H9 (cell line): ENCODE data around the gene TCF4. TPM values are rescaled to one million over a fixed set of nuclear protein-coding genes. Genes with fewer than 3 reads are reported as not detected.

Source experiments
- DNase-seq: peaks from one replicate; pipeline ENCODE4 v3.0.0-alpha.2; 2017
- H2AFZ ChIP-seq: one replicate; pipeline ENCODE4 v1.6.1; 2013; ENCODE audit warnings: mild to moderate bottlenecking, low read length, control low read depth, moderate library complexity
- H2AK5ac ChIP-seq: 2 replicates; pipeline ENCODE4 v1.6.1; 2013; ENCODE audit warnings: low read length, control low read depth, mixed read lengths; ENCODE audit not compliant: insufficient read length
- H2BK120ac ChIP-seq: one replicate; pipeline ENCODE4 v1.6.1; 2013; ENCODE audit warnings: low read depth, mild to moderate bottlenecking, low read length, control low read depth, inconsistent platforms; ENCODE audit not compliant: poor library complexity, severe bottlenecking
- H2BK12ac ChIP-seq: 2 replicates; pipeline ENCODE4 v1.6.1; 2013; ENCODE audit warnings: low read length, control low read depth, mixed read lengths, low read depth; ENCODE audit not compliant: insufficient read length
- H2BK15ac ChIP-seq: 2 replicates; pipeline ENCODE4 v1.6.1; 2013; ENCODE audit warnings: low read depth, low read length, control low read depth
- H2BK20ac ChIP-seq: one replicate; pipeline ENCODE4 v1.6.1; 2013; ENCODE audit warnings: low read depth, mild to moderate bottlenecking, low read length, control low read depth, inconsistent platforms; ENCODE audit not compliant: poor library complexity, severe bottlenecking
- H2BK5ac ChIP-seq: 2 replicates; pipeline ENCODE4 v1.6.1; 2013; ENCODE audit warnings: low read length, control low read depth, mixed read lengths; ENCODE audit not compliant: insufficient read length
- H3K14ac ChIP-seq: 2 replicates; pipeline ENCODE4 v1.6.1; 2013; ENCODE audit warnings: low read length, control low read depth; ENCODE audit not compliant: insufficient read depth
- H3K18ac ChIP-seq: 2 replicates; pipeline ENCODE4 v1.6.1; 2013; ENCODE audit warnings: low read depth, mild to moderate bottlenecking, mixed read lengths, low read length, control low read depth; ENCODE audit not compliant: insufficient read length
- H3K23ac ChIP-seq: 2 replicates; pipeline ENCODE4 v1.6.1; 2013; ENCODE audit warnings: low read length, control low read depth, mixed read lengths, low read depth; ENCODE audit not compliant: insufficient read length
- H3K23me2 ChIP-seq: 2 replicates; pipeline ENCODE4 v1.6.1; 2013; ENCODE audit warnings: low read depth, mild to moderate bottlenecking, mixed read lengths, low read length, control low read depth; ENCODE audit not compliant: insufficient read length, poor library complexity, severe bottlenecking
- H3K27ac ChIP-seq: 2 replicates; pipeline ENCODE4 v1.5.1; 2013; ENCODE audit warnings: low read length, control low read depth, mixed read lengths, low read depth; ENCODE audit not compliant: insufficient read length
- H3K27me3 ChIP-seq: 2 replicates; pipeline ENCODE4 v1.6.1; 2013; ENCODE audit warnings: low read length, control low read depth, inconsistent platforms; ENCODE audit not compliant: insufficient read depth
- H3K4ac ChIP-seq: 2 replicates; pipeline ENCODE4 v1.6.1; 2013; ENCODE audit warnings: low read depth, mild to moderate bottlenecking, control low read depth, inconsistent platforms, low read length, moderate library complexity
- H3K4me1 ChIP-seq: 2 replicates; pipeline ENCODE4 v1.6.1; 2013; ENCODE audit warnings: low read length, control low read depth, inconsistent platforms; ENCODE audit not compliant: insufficient read depth
- H3K4me2 ChIP-seq: 2 replicates; pipeline ENCODE4 v1.6.1; 2013; ENCODE audit warnings: low read length, control low read depth, mixed read lengths; ENCODE audit not compliant: insufficient read length, insufficient read depth
- H3K56ac ChIP-seq: 2 replicates; pipeline ENCODE4 v1.6.1; 2013; ENCODE audit warnings: low read depth, mild to moderate bottlenecking, mixed read lengths, low read length, control low read depth; ENCODE audit not compliant: insufficient read length
- H3K79me1 ChIP-seq: 2 replicates; pipeline ENCODE4 v1.6.1; 2013; ENCODE audit warnings: low read depth, mild to moderate bottlenecking, moderate library complexity, low read length, control low read depth, inconsistent platforms; ENCODE audit not compliant: insufficient read depth, poor library complexity, severe bottlenecking
- H3K79me2 ChIP-seq: 2 replicates; pipeline ENCODE4 v1.6.1; 2013; ENCODE audit warnings: low read length, control low read depth, inconsistent platforms; ENCODE audit not compliant: insufficient read depth
- H3K9ac ChIP-seq: 2 replicates; pipeline ENCODE4 v1.6.1; 2013; ENCODE audit warnings: low read length, control low read depth, mixed read lengths; ENCODE audit not compliant: insufficient read length; ENCODE audit errors: extremely low read depth
- H3K9me3 ChIP-seq: one replicate; pipeline ENCODE4 v1.6.1; 2013; ENCODE audit warnings: low read depth, low read length, inconsistent platforms; ENCODE audit not compliant: control insufficient read depth
- H3T11ph ChIP-seq: one replicate; pipeline ENCODE4 v1.6.1; 2013; ENCODE audit warnings: mild to moderate bottlenecking, low read length, control low read depth, inconsistent platforms
- H4K20me1 ChIP-seq: one replicate; pipeline ENCODE4 v1.6.1; 2013; ENCODE audit not compliant: control insufficient read depth, insufficient read length, insufficient read depth
- H4K5ac ChIP-seq: 2 replicates; pipeline ENCODE4 v1.6.1; 2013; ENCODE audit warnings: low read depth, mild to moderate bottlenecking, mixed read lengths, low read length, control low read depth; ENCODE audit not compliant: insufficient read length
- H4K8ac ChIP-seq: replicated peaks from 2 replicates; pipeline ENCODE4 v1.6.1; 2013; ENCODE audit warnings: low read length, control low read depth, mixed read lengths, low read depth; ENCODE audit not compliant: insufficient read length
- H4K91ac ChIP-seq: 2 replicates; pipeline ENCODE4 v1.6.1; 2013; ENCODE audit warnings: low read depth, mild to moderate bottlenecking, moderate library complexity, mixed read lengths, low read length, control low read depth; ENCODE audit not compliant: insufficient read length
- H3K27ac Mint-ChIP-seq, 3 experiments: 2 replicates in 2 of 3; 3 replicates in 1 of 3; pipeline ENCODE4 v1.8.0; 2020 to 2021; ENCODE audit warnings: mixed read lengths in 3 of 3, mild to moderate bottlenecking in 1 of 3, moderate library complexity in 1 of 3
- H3K27me3 Mint-ChIP-seq: 2 replicates; pipeline ENCODE4 v1.8.0; 2021; ENCODE audit warnings: low read depth, mild to moderate bottlenecking, moderate library complexity, mixed read lengths
- H3K36me3 Mint-ChIP-seq, 3 experiments: 2 replicates in 2 of 3; 3 replicates in 1 of 3; pipeline ENCODE4 v1.8.0; 2020 to 2021; ENCODE audit warnings: low read depth in 3 of 3, mixed read lengths in 3 of 3; ENCODE audit not compliant: insufficient read depth in 1 of 3
- H3K4me1 Mint-ChIP-seq, 2 experiments: 2 replicates each; pipeline ENCODE4 v1.8.0; 2020; ENCODE audit warnings: mixed read lengths in 2 of 2
- H3K4me3 Mint-ChIP-seq, 2 experiments: 2 replicates in 1 of 2; 3 replicates in 1 of 2; pipeline ENCODE4 v1.8.0; 2020 to 2021; ENCODE audit warnings: mild to moderate bottlenecking in 2 of 2, mixed read lengths in 2 of 2, moderate library complexity in 1 of 2
- H3K9me3 Mint-ChIP-seq, 2 experiments: 2 replicates in 1 of 2; 3 replicates in 1 of 2; pipeline ENCODE4 v1.8.0; 2020; ENCODE audit warnings: mild to moderate bottlenecking in 2 of 2, mixed read lengths in 2 of 2, moderate library complexity in 1 of 2
- CTCF ChIP-seq: fragments of 200-600 bp; sonication (generic); conservative IDR thresholded peaks from 3 replicates; pipeline ENCODE4 v1.8.0; 2021; ENCODE audit warnings: antibody characterized with exemption, mild to moderate bottlenecking
- WGBS: extraction: QIAGEN DNeasy Blood & Tissue Kit; methylation state at CpG from one replicate; pipeline ENCODE4 v1.1.7; 2013; ENCODE audit warnings: missing lambda C conversion rate, low lambda C conversion rate, mixed read lengths; ENCODE audit not compliant: insufficient read length; ENCODE audit errors: extremely low coverage; 5-methylcytosine and 5-hydroxymethylcytosine counted together
- total RNA-seq: library from RNA; stranded (reverse); gene quantifications from 2 replicates; pipeline ENCODE4 v1.2.1, GENCODE V29; 2021

Gene TCF4
- total RNA-seq, 1 experiment from 2014 or later: 99.4 TPM

- Histone ChIP-seq H3K18ac (no peak overlapping the region), H3K14ac (no peak overlapping the region), H3K56ac (no peak overlapping the region), H4K20me1 (no peaks in the 10 kb centered on the region), H3K4me1 (no peaks in the 10 kb centered on the region), H2BK120ac (no peak overlapping the region), H3K9ac (no peak overlapping the region), H2BK5ac (no peak overlapping the region), H2BK20ac (no peak overlapping the region), H3K27ac (no peak overlapping the region), H3K9me3 (no peaks in the 10 kb centered on the region), H3K79me2 (peaks cover 3% of the 10 kb centered on the region; the same call in 1 of the 2 replicates), H2AFZ (no peak overlapping the region), H4K5ac (no peak overlapping the region), H3K23me2 (no peaks in the 10 kb centered on the region), H2BK12ac (no peak overlapping the region), H3K27me3 (no peaks in the 10 kb centered on the region), H3K79me1 (peaks cover 6% of the 10 kb centered on the region), H4K91ac (no peak overlapping the region), H3T11ph (no peak overlapping the region), H2BK15ac (no peak overlapping the region), H3K4me2 (no peak overlapping the region), H4K8ac (no peak overlapping the region), H3K23ac (no peak overlapping the region), H3K4ac (no peak overlapping the region), H2AK5ac (no peak overlapping the region)
- peaks cover 18 to 20% of the 10 kb centered on the region in 2 experiments for H3K9me3 Mint-ChIP-seq
- H3K4me3 Mint-ChIP-seq: no peak overlapping the region
- no peak for DNase-seq
- H3K27ac Mint-ChIP-seq: no peak overlapping the region
- peaks cover 21% of the 10 kb centered on the region in 2 experiments for H3K4me1 Mint-ChIP-seq
- no CpG with 5 or more reads among the region's 4 CpGs for WGBS
- no peaks in the 10 kb centered on the region for H3K27me3 Mint-ChIP-seq
- TF ChIP-seq CTCF: no peak
- H3K36me3 Mint-ChIP-seq: peaks cover 20 to 41% (median 31%) of the 10 kb centered on the region in 3 experiments
Measured at GRCh38 chr18:55384115-55384514, 203.9 kb downstream of the TCF4 start.
